Measurements from ENCODE around the gene LLGL1. TPM values are rescaled to one million over a fixed set of nuclear protein-coding genes. Genes with fewer than 3 reads are reported as not detected.
A peak's percentile ranks its signal among the peaks of the same experiment; 100 is the strongest.

LLGL1 gene
- total RNA-seq, 1 donor from 2014 or later, result 8.8 TPM

DNA sequence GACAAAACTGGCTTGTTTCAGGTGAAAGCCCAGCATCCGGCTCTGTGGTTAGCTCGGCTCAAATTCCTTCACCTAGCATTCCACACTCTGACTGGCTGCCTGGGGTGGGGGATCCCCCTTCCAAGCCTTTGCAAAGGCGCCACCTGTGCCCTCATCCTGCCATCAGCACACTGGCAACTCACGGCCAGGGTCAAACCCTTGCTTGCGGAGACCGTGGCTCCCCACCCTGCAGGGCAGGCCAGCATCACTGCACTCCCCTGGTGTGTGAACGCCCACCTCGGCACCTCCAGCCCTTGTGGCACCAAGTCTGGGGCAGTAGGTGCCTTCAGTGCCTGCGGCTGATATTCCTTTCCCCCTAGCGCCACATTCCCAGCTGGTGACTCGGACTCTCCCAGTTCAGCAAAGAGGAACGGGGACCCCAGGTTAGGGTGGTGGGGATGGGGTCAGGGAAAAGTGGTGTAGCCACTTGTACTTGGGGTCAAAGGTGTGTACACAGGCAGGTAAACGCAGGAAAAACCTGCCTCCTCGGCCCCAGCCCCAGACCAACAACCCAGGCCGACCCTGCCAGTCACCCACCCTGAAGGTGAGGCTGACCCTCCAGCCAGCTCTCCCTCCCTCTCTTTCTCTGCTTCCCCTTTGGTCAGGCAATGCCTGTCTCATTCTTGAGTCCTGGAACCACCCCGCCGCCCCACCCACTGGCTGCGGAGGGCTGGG lies 32.0 kb downstream of the LLGL1 start:
- intact Hi-C loops (cut with micrococcal nuclease), result no loop called here
- Histone ChIP-seq H3K36me3 (peaks cover 41% of the 10 kb centered on the region), H3K4me3 (peak overlapping the region; percentile 99), H3K27ac (replicated peaks) (peak overlapping the region; percentile 100), H3K9me3 (replicated peaks) (no peaks in the 10 kb centered on the region), H3K27me3 (ENCODE audit: low read depth) (no peaks in the 10 kb centered on the region), H3K4me1 (peaks cover 69% of the 10 kb centered on the region)
- peak; percentile 72 for DNase-seq
- no peak for TF ChIP-seq CTCF (IDR thresholded peaks at IDR 0.05; ENCODE audit: borderline replicate concordance)

DNA sequence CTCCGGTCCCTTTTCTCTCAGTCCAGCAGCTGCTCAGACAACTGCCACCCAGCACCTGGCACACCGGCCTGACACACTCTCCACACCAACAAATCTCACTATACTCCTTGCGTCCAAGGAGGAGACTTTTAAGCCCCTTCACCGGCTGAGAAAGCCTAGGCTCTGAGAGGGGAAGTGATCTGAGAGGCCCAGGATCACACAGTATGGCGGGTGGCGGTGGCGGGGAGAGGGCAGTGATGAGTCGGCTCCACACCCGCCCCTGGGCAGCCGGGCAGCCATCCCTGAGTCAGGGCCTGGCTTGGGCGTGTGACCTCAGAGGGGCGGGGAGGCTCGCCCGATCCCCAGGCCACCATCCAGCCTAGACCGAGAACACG lies 32.5 kb downstream of the LLGL1 start:
- no peaks in the 10 kb centered on the region for H3K27me3 ChIP-seq (ENCODE audit: low read depth)

DNA sequence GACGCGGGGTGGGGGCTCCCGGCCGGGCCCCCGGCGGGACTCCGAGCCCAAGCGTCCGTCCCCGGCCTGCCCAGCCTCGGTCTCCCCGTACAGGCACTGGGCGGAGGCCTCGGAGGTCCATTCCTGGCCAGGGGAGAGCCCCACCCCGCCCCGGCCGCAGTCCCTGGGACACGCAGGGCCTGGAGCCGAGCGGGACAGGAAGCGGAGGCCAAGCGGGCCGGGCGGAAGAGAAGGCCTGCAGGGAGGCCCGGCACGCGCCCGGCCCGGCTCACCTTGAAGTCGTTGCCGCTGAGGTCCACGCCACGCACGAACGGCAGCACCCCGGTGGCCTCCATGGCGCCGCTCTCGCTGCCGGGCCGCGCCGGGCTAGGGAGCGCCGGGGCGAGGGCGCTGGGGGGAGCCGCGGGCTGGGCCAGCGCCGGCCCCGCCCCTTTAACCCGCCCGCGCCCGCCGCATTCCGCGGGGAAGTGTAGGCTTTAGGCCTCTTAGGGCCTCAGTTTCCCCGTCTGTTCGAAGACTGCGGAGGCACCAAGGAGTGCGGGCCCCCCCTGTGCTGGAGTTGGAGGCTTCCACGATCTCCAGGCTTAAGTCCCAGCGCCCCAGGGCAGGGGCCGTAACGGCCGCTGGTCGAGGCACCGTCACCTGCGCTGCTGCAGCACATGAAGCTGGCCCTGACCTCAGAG lies 33.1 kb downstream of the LLGL1 start, which contains the start of gene FLII:
Gene FLII, minus strand, starts transcription at position 383 of the 683 bp plus-strand sequence. Its CDS starts 48 bp downstream, at position 335.
- Histone ChIP-seq H3K9me3 (replicated peaks) (no peaks in the 10 kb centered on the region), H3K4me3 (peak within 1 kb of the TSS; percentile 99), H3K36me3 (peaks cover 38% of the 10 kb centered on the region), H3K4me1 (peaks cover 79% of the 10 kb centered on the region), H3K27ac (replicated peaks) (peak within 1 kb of the TSS; percentile 100), H3K27me3 (ENCODE audit: low read depth) (no peaks in the 10 kb centered on the region)
- DNase-seq, result peak; percentile 60
- intact Hi-C loops (cut with micrococcal nuclease), result no loop called here
- no peak for TF ChIP-seq CTCF (IDR thresholded peaks at IDR 0.05; ENCODE audit: borderline replicate concordance)

More for the DNA sequence above, 32.5 kb downstream of the LLGL1 start:
- no peak for TF ChIP-seq CTCF (IDR thresholded peaks at IDR 0.05; ENCODE audit: borderline replicate concordance)
- intact Hi-C loops (cut with micrococcal nuclease), result no loop called here
- H3K36me3 ChIP-seq, result peaks cover 38% of the 10 kb centered on the region
- H3K9me3 ChIP-seq (replicated peaks), result no peaks in the 10 kb centered on the region
- peak overlapping the region; percentile 99 for H3K4me3 ChIP-seq
- H3K27ac ChIP-seq (replicated peaks), result peak overlapping the region; percentile 100
- H3K4me1 ChIP-seq, result peaks cover 74% of the 10 kb centered on the region
- peak; percentile 81 for DNase-seq

GRCh38 chr17:18259621-18260331 lies 34.3 kb downstream of the LLGL1 start:
- no peaks in the 10 kb centered on the region for H3K27me3 ChIP-seq (ENCODE audit: low read depth)
- peak overlapping the region; percentile 93 for H3K4me3 ChIP-seq
- intact Hi-C loops (cut with micrococcal nuclease), result no loop called here
- DNase-seq, result no peak
- H3K27ac ChIP-seq (replicated peaks), result peak overlapping the region; percentile 100
- H3K36me3 ChIP-seq, result peaks cover 38% of the 10 kb centered on the region
- H3K4me1 ChIP-seq, result peaks cover 79% of the 10 kb centered on the region
- no peaks in the 10 kb centered on the region for H3K9me3 ChIP-seq (replicated peaks)
- TF ChIP-seq CTCF (IDR thresholded peaks at IDR 0.05; ENCODE audit: borderline replicate concordance), result no peak

DNA sequence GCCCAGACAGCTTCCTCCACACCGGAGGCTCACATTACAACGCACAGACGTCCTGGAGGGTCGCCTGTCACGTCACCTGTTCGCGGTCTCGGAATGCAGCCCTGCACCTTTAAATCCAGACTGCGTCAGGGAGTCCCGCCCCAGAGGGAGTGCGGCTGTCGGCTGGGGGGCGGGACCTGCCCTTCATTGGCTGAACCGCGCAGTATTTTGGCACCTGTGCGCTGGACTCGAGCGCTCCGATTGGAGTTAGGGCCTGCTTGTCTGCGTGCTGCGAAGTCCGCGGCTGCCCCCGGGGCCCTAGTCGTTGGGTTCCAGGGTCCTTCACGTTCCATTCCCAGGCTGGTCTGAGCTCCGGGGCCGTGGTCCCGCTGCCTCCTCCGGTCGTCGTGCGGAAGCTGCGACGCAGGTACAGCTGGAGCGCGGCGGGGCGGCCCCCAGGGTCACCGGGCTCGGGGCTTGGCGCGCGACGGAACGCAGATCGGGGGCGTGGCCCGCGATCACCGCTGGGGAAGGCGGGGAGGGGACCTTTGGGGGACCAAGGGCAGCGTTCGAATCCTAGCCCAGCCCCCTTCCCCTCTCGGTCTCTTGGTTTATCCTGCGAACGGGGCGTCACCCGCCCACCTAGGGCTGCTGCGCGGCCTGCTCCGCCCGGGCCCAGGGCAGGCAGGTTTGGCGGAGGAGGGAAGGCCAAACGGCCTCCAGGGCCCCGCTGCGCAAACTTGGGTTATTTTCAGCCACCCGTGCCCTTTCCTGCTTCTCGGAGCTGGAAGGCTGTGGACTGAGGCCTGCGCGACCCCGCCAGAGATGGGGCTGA lies 35.1 kb downstream of the LLGL1 start, which contains the start of gene MIEF2:
Gene MIEF2, plus strand, starts transcription at position 331 of the 814 bp plus-strand sequence. CDS start 2,059 bp downstream, outside the sequence.
- peak within 1 kb of the TSS; percentile 100 for H3K27ac ChIP-seq (replicated peaks)
- peaks cover 38% of the 10 kb centered on the region for H3K36me3 ChIP-seq
- DNase-seq, result peak; percentile 96
- H3K4me3 ChIP-seq, result peak within 1 kb of the TSS; percentile 93
- H3K27me3 ChIP-seq (ENCODE audit: low read depth), result no peaks in the 10 kb centered on the region
- H3K9me3 ChIP-seq (replicated peaks), result no peaks in the 10 kb centered on the region
- intact Hi-C loops (cut with micrococcal nuclease), result no loop called here
- peaks cover 81% of the 10 kb centered on the region for H3K4me1 ChIP-seq
- no peak for TF ChIP-seq CTCF (IDR thresholded peaks at IDR 0.05; ENCODE audit: borderline replicate concordance)

Data from left ventricle myocardium inferior (tissue), 1 donor.